Neural crest cell (in vitro differentiated cells): ENCODE data around the gene NPR3. TPM values are rescaled to one million over a fixed set of nuclear protein-coding genes. Genes with fewer than 3 reads are reported as not detected.

Experiments
- DNase-seq: peaks from one replicate; pipeline ENCODE4 v3.0.0; 2021; ENCODE audit warnings: low read depth, mixed read lengths, low spot score
- H3K27ac Mint-ChIP-seq: one replicate; pipeline ENCODE4 v1.8.0; 2021; ENCODE audit warnings: mild to moderate bottlenecking, mixed read lengths; ENCODE audit not compliant: unreplicated experiment
- H3K27me3 Mint-ChIP-seq: 2 replicates; pipeline ENCODE4 v1.8.0; 2021; ENCODE audit warnings: low read depth, mild to moderate bottlenecking, mixed read lengths
- H3K36me3 Mint-ChIP-seq: 2 replicates; pipeline ENCODE4 v1.8.0; 2021; ENCODE audit warnings: low read depth, mild to moderate bottlenecking, mixed read lengths
- H3K4me1 Mint-ChIP-seq: 2 replicates; pipeline ENCODE4 v1.8.0; 2021; ENCODE audit warnings: mixed read lengths
- H3K4me3 Mint-ChIP-seq: one replicate; pipeline ENCODE4 v1.8.0; 2021; ENCODE audit warnings: mild to moderate bottlenecking, mixed read lengths
- H3K9me3 Mint-ChIP-seq: 2 replicates; pipeline ENCODE4 v1.8.0; 2021; ENCODE audit warnings: mixed read lengths
- CTCF ChIP-seq: fragments of 200-600 bp; sonication (generic); conservative IDR thresholded peaks from 2 replicates; pipeline ENCODE4 v1.5.0; 2021; ENCODE audit warnings: antibody characterized with exemption, mild to moderate bottlenecking
- total RNA-seq: library from RNA; stranded (reverse); gene quantifications from 2 replicates; pipeline ENCODE4 v1.2.1, GENCODE V29; 2021

NPR3 gene
- total RNA-seq, 1 donor from 2014 or later: 6.8 TPM

GRCh38 chr5:32720300-32720699 is 9.2 kb downstream of the NPR3 start:
- Mint-ChIP-seq H3K27ac (no peak overlapping the region), H3K4me3 (no peak overlapping the region), H3K9me3 (peaks cover 9% of the 10 kb centered on the region), H3K36me3 (peaks cover 12% of the 10 kb centered on the region), H3K27me3 (peaks cover 26% of the 10 kb centered on the region), H3K4me1 (no peaks in the 10 kb centered on the region)
- DNase-seq: no peak
- no peak for TF ChIP-seq CTCF

GRCh38 chr5:32721626-32722025 is 10.5 kb downstream of the NPR3 start:
- no peak for DNase-seq
- H3K27ac Mint-ChIP-seq: no peak overlapping the region
- no peak for TF ChIP-seq CTCF
- peaks cover 16% of the 10 kb centered on the region for H3K27me3 Mint-ChIP-seq
- no peak overlapping the region for H3K4me3 Mint-ChIP-seq
- no peaks in the 10 kb centered on the region for H3K4me1 Mint-ChIP-seq
- peaks cover 9% of the 10 kb centered on the region for H3K9me3 Mint-ChIP-seq
- peaks cover 12% of the 10 kb centered on the region for H3K36me3 Mint-ChIP-seq

GRCh38 chr5:32722957-32723356 is 11.8 kb downstream of the NPR3 start:
- no peaks in the 10 kb centered on the region for H3K4me1 Mint-ChIP-seq
- H3K36me3 Mint-ChIP-seq: peaks cover 6% of the 10 kb centered on the region
- H3K4me3 Mint-ChIP-seq: no peak overlapping the region
- H3K9me3 Mint-ChIP-seq: peaks cover 9% of the 10 kb centered on the region
- no peak overlapping the region for H3K27ac Mint-ChIP-seq
- H3K27me3 Mint-ChIP-seq: peaks cover 6% of the 10 kb centered on the region
- no peak for DNase-seq
- TF ChIP-seq CTCF: no peak

- Mint-ChIP-seq H3K27ac (no peak overlapping the region), H3K4me1 (no peaks in the 10 kb centered on the region), H3K27me3 (peaks cover 2% of the 10 kb centered on the region), H3K36me3 (peaks cover 2% of the 10 kb centered on the region), H3K9me3 (peaks cover 6% of the 10 kb centered on the region), H3K4me3 (no peak overlapping the region)
- no peak for TF ChIP-seq CTCF
- DNase-seq: no peak
Observed at GRCh38 chr5:32724526-32724925, 13.4 kb downstream of the NPR3 start.

- no peaks in the 10 kb centered on the region for H3K36me3 Mint-ChIP-seq
- no peaks in the 10 kb centered on the region for H3K4me1 Mint-ChIP-seq
- no peaks in the 10 kb centered on the region for H3K27me3 Mint-ChIP-seq
Observed at GRCh38 chr5:32726086-32726557, 15.0 kb downstream of the NPR3 start.

More at GRCh38 chr5:32726086-32726557, 15.0 kb downstream of the NPR3 start:
- no peak overlapping the region for H3K27ac Mint-ChIP-seq
- H3K4me3 Mint-ChIP-seq: no peak overlapping the region
- H3K9me3 Mint-ChIP-seq: peaks cover 6% of the 10 kb centered on the region
- TF ChIP-seq CTCF: no peak
- DNase-seq: no peak
